NCI-H2081 (cell line): ENCODE data around the gene PRKAR1B.

Experiments used
- DNase-seq, 2 experiments: peaks; one replicate each; lab custom pipeline; 2025; lab: John Stamatoyannopoulos, UW

The PRKAR1B gene

GRCh38 chr7:739983-740942 is 13.2 kb upstream of the PRKAR1B start:
- DNase-seq = no peak

DNA sequence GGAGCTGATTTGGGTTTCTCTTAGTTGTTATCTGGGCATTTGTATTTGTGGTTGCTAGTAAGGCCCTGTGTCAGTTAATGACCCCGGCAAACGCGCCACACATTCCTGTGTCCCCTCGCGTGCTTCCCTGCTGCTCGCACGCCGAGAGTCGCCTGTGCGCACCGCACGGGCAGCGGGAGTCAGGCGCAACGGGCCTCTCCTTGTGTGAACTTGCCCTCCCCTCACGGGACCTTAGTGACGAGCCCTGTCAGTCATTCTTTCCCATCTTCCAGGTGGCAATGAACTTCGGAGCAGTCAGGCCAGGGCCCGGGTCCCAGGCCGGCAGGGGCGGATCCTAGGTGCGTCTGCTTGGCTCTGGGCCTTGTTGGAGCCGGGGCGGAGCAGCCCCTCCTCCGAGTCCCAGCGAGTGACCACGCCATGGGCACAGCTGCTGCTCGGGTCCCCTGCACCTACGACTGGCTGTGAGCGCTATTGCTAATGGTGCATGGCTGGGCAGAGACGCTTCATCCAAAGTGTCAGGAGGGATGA is 12.4 kb upstream of the PRKAR1B start:
- DNase-seq = no peak

GRCh38 chr7:738723-739454 is 11.8 kb upstream of the PRKAR1B start:
- no peak for DNase-seq

DNA sequence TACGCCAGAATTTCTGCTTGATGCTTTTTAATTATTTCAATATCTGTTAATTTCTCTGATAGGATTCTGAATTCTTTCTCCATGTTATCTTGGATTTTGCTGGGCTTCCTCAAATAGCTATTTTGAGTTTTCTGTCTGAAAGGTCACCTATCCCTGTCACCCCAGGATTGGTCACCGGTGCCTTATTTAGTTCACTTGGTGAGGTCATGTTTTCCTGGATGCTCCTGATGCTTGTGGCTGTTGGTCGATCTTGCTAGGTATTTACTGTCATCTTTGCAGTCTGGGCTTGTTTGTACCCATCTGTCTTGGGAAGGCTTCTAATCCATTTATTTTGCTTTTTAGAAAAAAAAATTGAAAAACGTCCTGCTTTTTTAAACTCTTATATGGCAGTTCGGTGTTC is 11.2 kb upstream of the PRKAR1B start:
- DNase-seq = no peak

DNA sequence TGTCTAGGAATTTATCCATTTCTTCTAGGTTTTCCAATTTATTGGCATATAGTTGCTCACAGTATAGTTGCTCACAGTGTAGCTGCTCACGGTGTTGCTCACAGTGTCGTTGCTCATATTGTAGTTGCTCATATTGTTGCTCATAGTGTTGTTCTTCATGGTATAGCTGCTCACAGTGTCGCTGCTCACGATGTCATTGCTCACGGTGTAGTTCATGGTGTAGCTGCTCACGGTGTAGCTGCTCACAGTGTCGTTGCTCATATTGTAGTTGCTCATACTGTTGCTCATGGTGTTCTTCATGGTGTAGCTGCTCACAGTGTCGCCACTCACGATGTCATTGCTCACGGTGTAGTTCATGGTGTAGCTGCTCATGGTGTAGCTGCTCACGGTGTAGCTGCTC is 7.7 kb upstream of the PRKAR1B start:
- DNase-seq = no peak

DNA sequence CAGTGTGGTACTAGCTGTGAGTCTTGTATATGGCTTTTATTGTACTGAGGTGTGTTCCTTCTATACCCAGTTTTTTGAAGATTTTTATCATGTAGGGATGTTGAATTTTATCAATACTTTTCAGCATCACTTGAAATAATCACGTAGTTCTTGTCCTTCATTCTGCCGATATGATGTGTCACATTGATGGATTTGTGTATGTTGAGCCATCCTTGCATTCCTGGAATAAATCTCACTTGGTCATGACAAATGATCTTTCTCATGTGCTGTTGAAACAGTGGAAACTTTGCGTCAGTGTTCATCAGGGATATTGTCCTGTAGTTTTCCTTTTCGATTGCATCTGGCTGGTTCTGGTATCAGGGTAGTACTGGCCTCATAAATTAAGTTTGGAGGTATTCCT is 7.1 kb upstream of the PRKAR1B start:
- DNase-seq = no peak

GRCh38 chr7:732556-732955 is 5.5 kb upstream of the PRKAR1B start:
- DNase-seq = no peak

GRCh38 chr7:732094-732541 is 5.0 kb upstream of the PRKAR1B start:
- peak; percentile 49 to 87 for DNase-seq

DNA sequence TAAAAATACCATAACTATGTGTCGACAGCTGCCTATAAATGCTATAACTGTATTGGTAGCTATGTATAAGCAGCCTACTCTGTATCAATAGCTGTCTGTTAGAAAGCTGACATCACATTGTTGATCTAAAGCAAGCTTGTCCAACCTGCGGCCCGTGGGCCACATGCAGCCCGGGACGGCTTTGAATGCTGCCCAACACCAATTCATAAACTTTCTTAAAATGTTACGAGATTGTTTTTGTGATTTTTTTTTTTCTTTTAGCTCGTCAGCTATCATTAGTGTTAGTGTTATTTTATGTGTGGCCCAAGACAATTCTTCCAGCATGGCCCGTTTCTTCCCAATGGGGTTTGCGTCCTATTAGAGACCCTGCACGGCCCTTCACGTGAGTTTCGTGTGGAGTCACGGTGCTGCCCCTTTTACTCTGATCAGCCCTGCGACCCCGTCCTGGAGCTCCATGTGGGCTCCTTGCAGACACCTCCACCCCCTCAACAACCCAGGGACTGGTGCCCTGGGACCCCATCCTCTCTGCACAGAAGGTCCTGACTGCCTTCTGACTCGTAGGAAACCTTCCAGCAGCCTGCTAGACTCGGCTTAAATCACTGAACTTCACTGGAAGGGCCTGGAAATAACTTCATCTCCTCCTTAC is 4.5 kb upstream of the PRKAR1B start:
- no peak for DNase-seq

DNA sequence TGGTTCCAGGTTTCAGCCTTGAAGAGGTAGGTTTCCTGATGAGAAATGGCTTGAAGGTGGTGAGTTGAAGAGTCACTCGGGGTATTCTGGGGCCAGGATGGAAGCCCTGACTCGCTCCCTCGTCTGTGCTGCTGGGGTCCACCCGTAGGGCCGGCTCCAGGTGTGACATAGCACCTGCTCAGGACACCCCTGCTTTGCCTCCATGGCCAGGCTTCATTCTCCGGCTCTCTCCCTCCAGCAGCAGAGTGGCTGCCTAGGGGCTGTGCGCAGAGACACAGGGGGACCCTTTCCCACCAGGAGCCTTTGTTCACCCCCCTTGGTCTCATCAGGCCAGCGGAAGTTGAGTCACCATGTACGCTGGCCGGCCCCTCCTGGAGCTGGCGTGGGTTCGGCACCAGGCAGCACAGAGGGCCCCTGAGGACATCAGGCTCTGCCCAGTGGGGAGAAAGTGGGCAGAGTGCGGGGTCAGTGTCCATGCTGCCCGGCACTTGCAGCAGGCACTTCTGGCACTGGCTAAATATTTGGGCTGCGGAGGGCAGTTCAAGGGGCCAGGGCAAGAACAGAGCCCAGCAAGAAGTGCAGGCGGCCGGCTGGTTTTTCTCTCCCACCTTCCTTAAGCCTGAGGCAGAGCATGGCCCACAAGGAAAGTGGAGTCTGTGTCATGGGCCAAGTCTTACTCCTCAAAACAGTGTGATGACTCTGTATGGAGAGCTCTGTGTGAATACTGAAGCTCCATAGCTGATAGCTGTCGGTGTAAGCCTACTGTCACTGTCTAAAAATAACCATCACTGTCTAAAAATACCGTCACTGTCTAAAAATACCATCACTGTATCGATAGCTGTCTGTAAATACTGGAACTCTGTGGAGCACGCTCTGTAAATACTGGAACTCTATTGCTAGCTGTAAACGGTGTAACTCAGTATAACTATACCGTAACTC is 3.7 kb upstream of the PRKAR1B start:
- no peak for DNase-seq

- no peak for DNase-seq
These were observed 2.3 kb upstream of the PRKAR1B start for GRCh38 chr7:729140-730000.

GRCh38 chr7:728602-729001 is 1.5 kb upstream of the PRKAR1B start:
- no peak for DNase-seq

GRCh38 chr7:727806-728460 is 852 bp upstream of the PRKAR1B start:
- DNase-seq = peak in 1 of 2 experiments; percentile 11

DNA sequence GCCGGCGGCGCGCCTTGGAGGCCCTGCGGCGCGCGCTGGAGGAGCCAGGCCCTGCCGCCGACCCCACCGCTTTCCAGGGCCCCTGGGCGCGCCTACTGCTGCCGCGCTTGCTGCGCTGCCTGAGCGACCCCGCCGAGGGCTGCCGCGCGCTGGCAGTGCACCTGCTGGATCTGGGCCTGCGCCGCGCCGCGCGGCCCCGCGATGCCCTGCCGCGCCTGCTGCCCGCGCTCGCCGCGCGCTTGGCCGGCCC is 302 bp downstream of the PRKAR1B start:
- DNase-seq = no peak

GRCh38 chr7:726084-726853 is 812 bp downstream of the PRKAR1B start, which contains the start of gene DNAAF5:
DNAAF5 (plus strand) TSS chr7:726699; CDS start chr7:726721, 22 bp downstream.
- DNase-seq = peak; percentile 91 to 95

DNA sequence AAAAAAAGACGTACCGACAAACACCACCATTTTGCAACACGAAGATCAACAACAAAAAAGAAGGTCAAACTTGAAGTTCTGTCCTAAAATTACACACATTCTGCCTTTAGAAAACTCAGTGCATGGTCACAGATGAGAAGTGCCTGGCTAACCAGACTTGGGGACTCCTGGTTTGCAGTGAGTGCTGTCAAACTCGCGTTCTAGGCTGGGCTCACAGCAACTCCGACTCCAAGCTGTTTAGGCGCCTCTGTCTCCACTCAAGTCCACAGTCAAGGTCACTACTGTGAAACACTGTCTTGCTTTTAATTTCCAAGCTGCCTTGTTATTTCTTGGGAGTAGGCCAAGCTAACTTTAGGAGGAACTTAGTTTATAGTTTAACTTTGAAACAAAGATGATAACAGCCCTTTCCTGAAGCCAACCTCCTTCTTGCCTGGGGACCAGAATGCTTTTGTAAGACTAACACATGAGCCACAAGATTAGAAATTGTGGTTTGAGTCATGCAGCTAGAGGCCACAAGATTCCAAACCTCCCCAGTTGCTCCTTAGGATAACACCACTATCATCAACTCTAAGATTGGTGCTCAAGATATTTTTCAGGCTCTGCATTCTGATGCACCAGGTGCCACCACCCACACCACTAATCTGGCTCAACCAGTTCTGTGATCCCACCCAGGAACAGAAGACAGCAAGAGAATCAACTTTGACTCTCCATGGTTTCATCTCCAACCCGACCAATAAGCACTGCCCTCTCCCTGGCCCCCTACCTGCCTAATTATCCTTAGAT is 1.7 kb downstream of the PRKAR1B start:
- DNase-seq = no peak

GRCh38 chr7:724298-724697 is 2.8 kb downstream of the PRKAR1B start:
- no peak for DNase-seq

DNA sequence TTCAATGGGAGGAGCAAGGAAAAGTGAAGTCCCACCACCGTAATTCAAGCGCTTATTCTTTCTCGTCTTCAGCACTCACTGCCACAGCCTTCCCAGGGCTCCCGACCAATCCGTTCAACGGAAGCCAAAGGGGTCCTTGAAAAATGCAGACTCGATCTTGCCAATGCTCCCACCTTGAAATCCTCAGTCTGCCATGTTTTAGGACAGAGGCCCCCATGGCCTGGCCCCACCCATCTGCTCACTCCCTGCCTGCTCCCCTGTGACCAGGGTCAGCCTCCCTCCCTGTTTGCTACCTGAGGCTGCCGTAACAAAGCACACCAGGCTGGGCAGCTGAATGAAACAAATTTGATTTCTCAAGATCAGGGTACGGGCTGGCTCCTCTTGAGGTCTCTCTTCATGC is 3.5 kb downstream of the PRKAR1B start:
- DNase-seq = no peak
